H9 (cell line): ENCODE data around the gene CLEC16A. TPM values are rescaled to one million over a fixed set of nuclear protein-coding genes. Genes with fewer than 3 reads are reported as not detected.

ENCODE experiments used
- DNase-seq: peaks from one replicate; pipeline ENCODE4 v3.0.0-alpha.2; 2017
- H2AFZ ChIP-seq: one replicate; pipeline ENCODE4 v1.6.1; 2013; ENCODE audit warnings: mild to moderate bottlenecking, low read length, control low read depth, moderate library complexity
- H2AK5ac ChIP-seq: 2 replicates; pipeline ENCODE4 v1.6.1; 2013; ENCODE audit warnings: low read length, control low read depth, mixed read lengths; ENCODE audit not compliant: insufficient read length
- H2BK120ac ChIP-seq: one replicate; pipeline ENCODE4 v1.6.1; 2013; ENCODE audit warnings: low read depth, mild to moderate bottlenecking, low read length, control low read depth, inconsistent platforms; ENCODE audit not compliant: poor library complexity, severe bottlenecking
- H2BK12ac ChIP-seq: 2 replicates; pipeline ENCODE4 v1.6.1; 2013; ENCODE audit warnings: low read length, control low read depth, mixed read lengths, low read depth; ENCODE audit not compliant: insufficient read length
- H2BK15ac ChIP-seq: 2 replicates; pipeline ENCODE4 v1.6.1; 2013; ENCODE audit warnings: low read depth, low read length, control low read depth
- H2BK20ac ChIP-seq: one replicate; pipeline ENCODE4 v1.6.1; 2013; ENCODE audit warnings: low read depth, mild to moderate bottlenecking, low read length, control low read depth, inconsistent platforms; ENCODE audit not compliant: poor library complexity, severe bottlenecking
- H2BK5ac ChIP-seq: 2 replicates; pipeline ENCODE4 v1.6.1; 2013; ENCODE audit warnings: low read length, control low read depth, mixed read lengths; ENCODE audit not compliant: insufficient read length
- H3K14ac ChIP-seq: 2 replicates; pipeline ENCODE4 v1.6.1; 2013; ENCODE audit warnings: low read length, control low read depth; ENCODE audit not compliant: insufficient read depth
- H3K18ac ChIP-seq: 2 replicates; pipeline ENCODE4 v1.6.1; 2013; ENCODE audit warnings: low read depth, mild to moderate bottlenecking, mixed read lengths, low read length, control low read depth; ENCODE audit not compliant: insufficient read length
- H3K23ac ChIP-seq: 2 replicates; pipeline ENCODE4 v1.6.1; 2013; ENCODE audit warnings: low read length, control low read depth, mixed read lengths, low read depth; ENCODE audit not compliant: insufficient read length
- H3K23me2 ChIP-seq: 2 replicates; pipeline ENCODE4 v1.6.1; 2013; ENCODE audit warnings: low read depth, mild to moderate bottlenecking, mixed read lengths, low read length, control low read depth; ENCODE audit not compliant: insufficient read length, poor library complexity, severe bottlenecking
- H3K27ac ChIP-seq: 2 replicates; pipeline ENCODE4 v1.5.1; 2013; ENCODE audit warnings: low read length, control low read depth, mixed read lengths, low read depth; ENCODE audit not compliant: insufficient read length
- H3K27me3 ChIP-seq: 2 replicates; pipeline ENCODE4 v1.6.1; 2013; ENCODE audit warnings: low read length, control low read depth, inconsistent platforms; ENCODE audit not compliant: insufficient read depth
- H3K4ac ChIP-seq: 2 replicates; pipeline ENCODE4 v1.6.1; 2013; ENCODE audit warnings: low read depth, mild to moderate bottlenecking, control low read depth, inconsistent platforms, low read length, moderate library complexity
- H3K4me1 ChIP-seq: 2 replicates; pipeline ENCODE4 v1.6.1; 2013; ENCODE audit warnings: low read length, control low read depth, inconsistent platforms; ENCODE audit not compliant: insufficient read depth
- H3K4me2 ChIP-seq: 2 replicates; pipeline ENCODE4 v1.6.1; 2013; ENCODE audit warnings: low read length, control low read depth, mixed read lengths; ENCODE audit not compliant: insufficient read length, insufficient read depth
- H3K56ac ChIP-seq: 2 replicates; pipeline ENCODE4 v1.6.1; 2013; ENCODE audit warnings: low read depth, mild to moderate bottlenecking, mixed read lengths, low read length, control low read depth; ENCODE audit not compliant: insufficient read length
- H3K79me1 ChIP-seq: 2 replicates; pipeline ENCODE4 v1.6.1; 2013; ENCODE audit warnings: low read depth, mild to moderate bottlenecking, moderate library complexity, low read length, control low read depth, inconsistent platforms; ENCODE audit not compliant: insufficient read depth, poor library complexity, severe bottlenecking
- H3K79me2 ChIP-seq: 2 replicates; pipeline ENCODE4 v1.6.1; 2013; ENCODE audit warnings: low read length, control low read depth, inconsistent platforms; ENCODE audit not compliant: insufficient read depth
- H3K9ac ChIP-seq: 2 replicates; pipeline ENCODE4 v1.6.1; 2013; ENCODE audit warnings: low read length, control low read depth, mixed read lengths; ENCODE audit not compliant: insufficient read length; ENCODE audit errors: extremely low read depth
- H3K9me3 ChIP-seq: one replicate; pipeline ENCODE4 v1.6.1; 2013; ENCODE audit warnings: low read depth, low read length, inconsistent platforms; ENCODE audit not compliant: control insufficient read depth
- H3T11ph ChIP-seq: one replicate; pipeline ENCODE4 v1.6.1; 2013; ENCODE audit warnings: mild to moderate bottlenecking, low read length, control low read depth, inconsistent platforms
- H4K20me1 ChIP-seq: one replicate; pipeline ENCODE4 v1.6.1; 2013; ENCODE audit not compliant: control insufficient read depth, insufficient read length, insufficient read depth
- H4K5ac ChIP-seq: 2 replicates; pipeline ENCODE4 v1.6.1; 2013; ENCODE audit warnings: low read depth, mild to moderate bottlenecking, mixed read lengths, low read length, control low read depth; ENCODE audit not compliant: insufficient read length
- H4K8ac ChIP-seq: replicated peaks from 2 replicates; pipeline ENCODE4 v1.6.1; 2013; ENCODE audit warnings: low read length, control low read depth, mixed read lengths, low read depth; ENCODE audit not compliant: insufficient read length
- H4K91ac ChIP-seq: 2 replicates; pipeline ENCODE4 v1.6.1; 2013; ENCODE audit warnings: low read depth, mild to moderate bottlenecking, moderate library complexity, mixed read lengths, low read length, control low read depth; ENCODE audit not compliant: insufficient read length
- H3K27ac Mint-ChIP-seq, 3 experiments: 2 replicates in 2 of 3; 3 replicates in 1 of 3; pipeline ENCODE4 v1.8.0; 2020 to 2021; ENCODE audit warnings: mixed read lengths in 3 of 3, mild to moderate bottlenecking in 1 of 3, moderate library complexity in 1 of 3
- H3K27me3 Mint-ChIP-seq: 2 replicates; pipeline ENCODE4 v1.8.0; 2021; ENCODE audit warnings: low read depth, mild to moderate bottlenecking, moderate library complexity, mixed read lengths
- H3K36me3 Mint-ChIP-seq, 3 experiments: 2 replicates in 2 of 3; 3 replicates in 1 of 3; pipeline ENCODE4 v1.8.0; 2020 to 2021; ENCODE audit warnings: low read depth in 3 of 3, mixed read lengths in 3 of 3; ENCODE audit not compliant: insufficient read depth in 1 of 3
- H3K4me1 Mint-ChIP-seq, 2 experiments: 2 replicates each; pipeline ENCODE4 v1.8.0; 2020; ENCODE audit warnings: mixed read lengths in 2 of 2
- H3K4me3 Mint-ChIP-seq, 2 experiments: 2 replicates in 1 of 2; 3 replicates in 1 of 2; pipeline ENCODE4 v1.8.0; 2020 to 2021; ENCODE audit warnings: mild to moderate bottlenecking in 2 of 2, mixed read lengths in 2 of 2, moderate library complexity in 1 of 2
- H3K9me3 Mint-ChIP-seq, 2 experiments: 2 replicates in 1 of 2; 3 replicates in 1 of 2; pipeline ENCODE4 v1.8.0; 2020; ENCODE audit warnings: mild to moderate bottlenecking in 2 of 2, mixed read lengths in 2 of 2, moderate library complexity in 1 of 2
- WGBS: extraction: QIAGEN DNeasy Blood & Tissue Kit; methylation state at CpG from one replicate; pipeline ENCODE4 v1.1.7; 2013; ENCODE audit warnings: missing lambda C conversion rate, low lambda C conversion rate, mixed read lengths; ENCODE audit not compliant: insufficient read length; ENCODE audit errors: extremely low coverage; 5-methylcytosine and 5-hydroxymethylcytosine counted together
- total RNA-seq: library from RNA; stranded (reverse); gene quantifications from 2 replicates; pipeline ENCODE4 v1.2.1, GENCODE V29; 2021
- TF ChIP-seq, protein P1 (sequence below): fragments of 200-600 bp; sonication (generic); conservative IDR thresholded peaks from 3 replicates; pipeline ENCODE4 v1.8.0; 2021; ENCODE audit warnings: antibody characterized with exemption, mild to moderate bottlenecking

The CLEC16A gene
- total RNA-seq, 1 experiment from 2014 or later, result 15.2 TPM

DNA sequence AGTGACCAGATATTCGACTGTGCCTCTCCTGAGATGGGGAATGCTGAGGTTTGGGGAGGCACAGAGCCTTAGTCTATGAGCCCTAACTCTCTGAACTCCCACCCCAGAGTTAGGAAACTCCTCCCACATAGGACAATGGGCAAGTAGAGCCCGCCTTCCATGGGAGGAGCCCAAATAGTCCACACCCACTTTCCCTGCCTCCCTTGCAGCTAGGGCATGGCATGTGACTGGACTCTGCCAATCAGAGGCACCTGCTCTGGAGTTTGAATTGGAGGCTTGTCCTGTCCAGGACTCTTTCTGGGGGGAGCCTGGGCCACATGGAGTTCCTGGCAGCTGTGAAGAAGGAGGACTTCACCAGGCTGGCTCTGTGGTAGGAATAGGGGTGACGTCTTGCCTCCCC, 263.3 kb downstream of the CLEC16A start:
- Histone ChIP-seq H2AK5ac (no peak overlapping the region), H2BK5ac (no peak overlapping the region), H3K4ac (no peak overlapping the region), H4K5ac (no peak overlapping the region), H3K23me2 (no peaks in the 10 kb centered on the region), H2BK12ac (no peak overlapping the region), H4K8ac (no peak overlapping the region), H3K27me3 (no peaks in the 10 kb centered on the region), H3K9me3 (no peaks in the 10 kb centered on the region), H3K79me2 (no peaks in the 10 kb centered on the region), H4K91ac (no peak overlapping the region), H3K23ac (no peak overlapping the region), H3K4me1 (no peaks in the 10 kb centered on the region), H3T11ph (no peak overlapping the region), H3K9ac (no peak overlapping the region), H3K4me2 (no peak overlapping the region), H3K18ac (no peak overlapping the region), H3K79me1 (no peaks in the 10 kb centered on the region), H4K20me1 (no peaks in the 10 kb centered on the region), H2AFZ (no peak overlapping the region), H3K56ac (no peak overlapping the region), H3K27ac (no peak overlapping the region), H2BK15ac (no peak overlapping the region), H3K14ac (no peak overlapping the region), H2BK20ac (no peak overlapping the region), H2BK120ac (no peak overlapping the region)
- no peaks in the 10 kb centered on the region; the same call in none of the 2 replicates for H3K27me3 Mint-ChIP-seq
- H3K36me3 Mint-ChIP-seq, result no peaks in the 10 kb centered on the region
- no peaks in the 10 kb centered on the region; a peak in 1 of 5 replicates for H3K9me3 Mint-ChIP-seq
- no peak overlapping the region for H3K4me3 Mint-ChIP-seq
- H3K4me1 Mint-ChIP-seq, result peaks cover 6% of the 10 kb centered on the region in 2 experiments
- no CpG with 5 or more reads among the region's 3 CpGs for WGBS
- H3K27ac Mint-ChIP-seq, result no peak overlapping the region
- DNase-seq, result no peak
- TF ChIP-seq, protein P1, sequence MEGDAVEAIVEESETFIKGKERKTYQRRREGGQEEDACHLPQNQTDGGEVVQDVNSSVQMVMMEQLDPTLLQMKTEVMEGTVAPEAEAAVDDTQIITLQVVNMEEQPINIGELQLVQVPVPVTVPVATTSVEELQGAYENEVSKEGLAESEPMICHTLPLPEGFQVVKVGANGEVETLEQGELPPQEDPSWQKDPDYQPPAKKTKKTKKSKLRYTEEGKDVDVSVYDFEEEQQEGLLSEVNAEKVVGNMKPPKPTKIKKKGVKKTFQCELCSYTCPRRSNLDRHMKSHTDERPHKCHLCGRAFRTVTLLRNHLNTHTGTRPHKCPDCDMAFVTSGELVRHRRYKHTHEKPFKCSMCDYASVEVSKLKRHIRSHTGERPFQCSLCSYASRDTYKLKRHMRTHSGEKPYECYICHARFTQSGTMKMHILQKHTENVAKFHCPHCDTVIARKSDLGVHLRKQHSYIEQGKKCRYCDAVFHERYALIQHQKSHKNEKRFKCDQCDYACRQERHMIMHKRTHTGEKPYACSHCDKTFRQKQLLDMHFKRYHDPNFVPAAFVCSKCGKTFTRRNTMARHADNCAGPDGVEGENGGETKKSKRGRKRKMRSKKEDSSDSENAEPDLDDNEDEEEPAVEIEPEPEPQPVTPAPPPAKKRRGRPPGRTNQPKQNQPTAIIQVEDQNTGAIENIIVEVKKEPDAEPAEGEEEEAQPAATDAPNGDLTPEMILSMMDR, result no peak
